Panc1 (cell line): ENCODE measurements around the gene ATP2A3. TPM values are rescaled to one million over a fixed set of nuclear protein-coding genes. Genes with fewer than 3 reads are reported as not detected.

Experiments used
- ATAC-seq: fragments of 200-7000 bp; cut with Tn5 transposase; 2 replicates; pipeline ENCODE4 v1.9.1; 2020; ENCODE audit warnings: mild to moderate bottlenecking, moderate library complexity
- BruUV-seq: library from RNA; stranded (reverse); fragments of 400-500 nt; replicated peaks from 2 replicates; lab custom pipeline; 2021; lab: Mats Ljungman, UMichigan
- CTCF ChIA-PET: fragments of 300-600 bp; sonication (Branson Sonifier 250); formaldehyde crosslinking; loops from one replicate; lab custom pipeline; 2022; ENCODE audit warnings: antibody characterized with exemption; lab: Charles Lee
- POLR2A ChIA-PET: fragments of 300-600 bp; sonication (Branson Sonifier 250); formaldehyde crosslinking; loops from one replicate; lab custom pipeline; 2022; ENCODE audit warnings: antibody characterized with exemption; lab: Charles Lee
- DNase-seq: peaks from one replicate; pipeline ENCODE4 v3.0.0-alpha.2; 2010; ENCODE audit warnings: low read depth, low spot score
- H3K27ac ChIP-seq: 2 replicates; pipeline ENCODE4 v1.5.1; 2011; ENCODE audit warnings: mild to moderate bottlenecking, low read length, inconsistent platforms
- H3K27me3 ChIP-seq: fragments of 200-500 bp; sonication (Bioruptor generic); 2 replicates; pipeline ENCODE4 v1.6.0; 2014; ENCODE audit warnings: low read length, inconsistent platforms; ENCODE audit not compliant: control insufficient read depth, insufficient read depth
- H3K36me3 ChIP-seq: fragments of 200-500 bp; sonication (Bioruptor generic); 2 replicates; pipeline ENCODE4 v1.5.1; 2014; ENCODE audit warnings: inconsistent platforms, mild to moderate bottlenecking, low read length, moderate library complexity; ENCODE audit not compliant: control insufficient read depth, insufficient read depth
- H3K4me1 ChIP-seq: 2 replicates; pipeline ENCODE4 v1.5.1; 2011; ENCODE audit warnings: inconsistent platforms, mild to moderate bottlenecking, low read length, moderate library complexity; ENCODE audit not compliant: control insufficient read depth, insufficient read depth
- H3K4me3 ChIP-seq, 2 experiments: 2 replicates each; pipeline ENCODE4 v1.5.1; 2011 to 2012; ENCODE audit warnings: low read depth in 2 of 2, low read length in 2 of 2, mild to moderate bottlenecking in 2 of 2, inconsistent platforms in 1 of 2, moderate library complexity in 1 of 2
- H3K9me3 ChIP-seq: fragments of 200-500 bp; sonication (Bioruptor generic); 2 replicates; pipeline ENCODE4 v1.5.1; 2014; ENCODE audit warnings: low read depth, mild to moderate bottlenecking, inconsistent platforms, low read length, moderate library complexity; ENCODE audit not compliant: control insufficient read depth, insufficient read depth
- CTCF ChIP-seq: fragments of 450-650 bp; IDR thresholded peaks from 2 replicates; pipeline ENCODE4 v1.5.1; 2017; ENCODE audit warnings: mild to moderate bottlenecking
- POLR2AphosphoS5 ChIP-seq: IDR thresholded peaks from 2 replicates; pipeline ENCODE4 v1.6.1; 2012; ENCODE audit warnings: mild to moderate bottlenecking, low read depth, low read length, moderate library complexity
- SIN3A ChIP-seq: IDR thresholded peaks from 2 replicates; pipeline ENCODE4 v1.6.1; 2012; ENCODE audit warnings: low read depth, mild to moderate bottlenecking, low read length, moderate library complexity, borderline replicate concordance; ENCODE audit not compliant: insufficient read depth
- TCF7L2 ChIP-seq: IDR thresholded peaks from 2 replicates; pipeline ENCODE4 v1.6.1; 2011; ENCODE audit warnings: mild to moderate bottlenecking, low read depth, low read length, inconsistent platforms
- in situ Hi-C: cut with HindIII; loops from 2 replicates; pipeline ENCODE4 v1.10.0; 2016; ENCODE audit warnings: low sequenced_read_pairs, low pct_unique_long_range_greater_than_20kb
- intact Hi-C: fragments of 100-400 bp; cut with micrococcal nuclease; formaldehyde crosslinking; loops from one replicate; pipeline ENCODE4 v1.10.0; 2022; ENCODE audit not compliant: unreplicated experiment
- total RNA-seq: library from RNA; stranded (reverse); gene quantifications from one replicate; pipeline ENCODE4 v1.2.1, GENCODE V29; 2021; ENCODE audit not compliant: unreplicated experiment
- TF ChIP-seq, protein P1 (sequence below), 2 experiments: IDR thresholded peaks; 2 replicates each; pipeline ENCODE4 v1.6.1; 2011 to 2012; ENCODE audit warnings: low read depth in 2 of 2, control low read depth in 1 of 2, low read length in 1 of 2, mild to moderate bottlenecking in 1 of 2, moderate library complexity in 1 of 2; ENCODE audit not compliant: insufficient read depth in 1 of 2

Gene ATP2A3
- total RNA-seq, 1 experiment from 2014 or later: 29.7 TPM

GRCh38 chr17:3986270-3986938 is 22.2 kb upstream of the ATP2A3 start:
- no peak for ATAC-seq
- CTCF ChIA-PET: no interaction called here

GRCh38 chr17:3985846-3986245 is 21.6 kb upstream of the ATP2A3 start:
- Histone ChIP-seq H3K27ac (no peak overlapping the region), H3K27me3 (no peaks in the 10 kb centered on the region), H3K4me1 (no peaks in the 10 kb centered on the region), H3K4me3 (no peak overlapping the region), H3K36me3 (no peaks in the 10 kb centered on the region), H3K9me3 (no peaks in the 10 kb centered on the region)
- intact Hi-C loops: no loop called here
- ChIA-PET POLR2A (no interaction called here), CTCF (no interaction called here)
- BruUV-seq: no TSS peak
- DNase-seq (no peak), ATAC-seq (no peak)
- TF ChIP-seq TCF7L2 (no peak), POLR2AphosphoS5 (no peak), CTCF (no peak), SIN3A (no peak)
- TF ChIP-seq, protein P1, sequence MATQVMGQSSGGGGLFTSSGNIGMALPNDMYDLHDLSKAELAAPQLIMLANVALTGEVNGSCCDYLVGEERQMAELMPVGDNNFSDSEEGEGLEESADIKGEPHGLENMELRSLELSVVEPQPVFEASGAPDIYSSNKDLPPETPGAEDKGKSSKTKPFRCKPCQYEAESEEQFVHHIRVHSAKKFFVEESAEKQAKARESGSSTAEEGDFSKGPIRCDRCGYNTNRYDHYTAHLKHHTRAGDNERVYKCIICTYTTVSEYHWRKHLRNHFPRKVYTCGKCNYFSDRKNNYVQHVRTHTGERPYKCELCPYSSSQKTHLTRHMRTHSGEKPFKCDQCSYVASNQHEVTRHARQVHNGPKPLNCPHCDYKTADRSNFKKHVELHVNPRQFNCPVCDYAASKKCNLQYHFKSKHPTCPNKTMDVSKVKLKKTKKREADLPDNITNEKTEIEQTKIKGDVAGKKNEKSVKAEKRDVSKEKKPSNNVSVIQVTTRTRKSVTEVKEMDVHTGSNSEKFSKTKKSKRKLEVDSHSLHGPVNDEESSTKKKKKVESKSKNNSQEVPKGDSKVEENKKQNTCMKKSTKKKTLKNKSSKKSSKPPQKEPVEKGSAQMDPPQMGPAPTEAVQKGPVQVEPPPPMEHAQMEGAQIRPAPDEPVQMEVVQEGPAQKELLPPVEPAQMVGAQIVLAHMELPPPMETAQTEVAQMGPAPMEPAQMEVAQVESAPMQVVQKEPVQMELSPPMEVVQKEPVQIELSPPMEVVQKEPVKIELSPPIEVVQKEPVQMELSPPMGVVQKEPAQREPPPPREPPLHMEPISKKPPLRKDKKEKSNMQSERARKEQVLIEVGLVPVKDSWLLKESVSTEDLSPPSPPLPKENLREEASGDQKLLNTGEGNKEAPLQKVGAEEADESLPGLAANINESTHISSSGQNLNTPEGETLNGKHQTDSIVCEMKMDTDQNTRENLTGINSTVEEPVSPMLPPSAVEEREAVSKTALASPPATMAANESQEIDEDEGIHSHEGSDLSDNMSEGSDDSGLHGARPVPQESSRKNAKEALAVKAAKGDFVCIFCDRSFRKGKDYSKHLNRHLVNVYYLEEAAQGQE (IDR thresholded peaks at IDR 0.05; ENCODE audit: insufficient read depth in 1 of 2, low read depth in 2 of 2, low read length in 1 of 2): no peak
- in situ Hi-C loops: no loop called here

More at GRCh38 chr17:3986270-3986938, 22.2 kb upstream of the ATP2A3 start:
- no peak overlapping the region for H3K27ac ChIP-seq
- no peaks in the 10 kb centered on the region for H3K27me3 ChIP-seq
- TF ChIP-seq, protein P1 (IDR thresholded peaks at IDR 0.05; ENCODE audit: insufficient read depth in 1 of 2, low read depth in 2 of 2, low read length in 1 of 2): no peak
- TF ChIP-seq POLR2AphosphoS5: no peak
- TF ChIP-seq TCF7L2: no peak
- no peak for TF ChIP-seq CTCF
- no peak for TF ChIP-seq SIN3A
- in situ Hi-C loops (no loop called here), intact Hi-C loops (no loop called here)
- DNase-seq: no peak
- H3K36me3 ChIP-seq: no peaks in the 10 kb centered on the region
- no peaks in the 10 kb centered on the region for H3K9me3 ChIP-seq
- no TSS peak for BruUV-seq
- no peaks in the 10 kb centered on the region for H3K4me1 ChIP-seq
- no peak overlapping the region for H3K4me3 ChIP-seq
- POLR2A ChIA-PET: no interaction called here
